GM12872 (cell line): ENCODE measurements around the gene CLTRN.

Source experiments
- TF ChIP-seq, protein P1 (sequence below): IDR thresholded peaks from 3 replicates; pipeline ENCODE4 v1.5.1; 2011; ENCODE audit warnings: low read depth, mild to moderate bottlenecking, low read length, moderate library complexity; ENCODE audit not compliant: insufficient read depth

Gene CLTRN

GRCh38 chrX:15674514-15674840 is 9.9 kb upstream of the CLTRN start:
- TF ChIP-seq, protein P1, sequence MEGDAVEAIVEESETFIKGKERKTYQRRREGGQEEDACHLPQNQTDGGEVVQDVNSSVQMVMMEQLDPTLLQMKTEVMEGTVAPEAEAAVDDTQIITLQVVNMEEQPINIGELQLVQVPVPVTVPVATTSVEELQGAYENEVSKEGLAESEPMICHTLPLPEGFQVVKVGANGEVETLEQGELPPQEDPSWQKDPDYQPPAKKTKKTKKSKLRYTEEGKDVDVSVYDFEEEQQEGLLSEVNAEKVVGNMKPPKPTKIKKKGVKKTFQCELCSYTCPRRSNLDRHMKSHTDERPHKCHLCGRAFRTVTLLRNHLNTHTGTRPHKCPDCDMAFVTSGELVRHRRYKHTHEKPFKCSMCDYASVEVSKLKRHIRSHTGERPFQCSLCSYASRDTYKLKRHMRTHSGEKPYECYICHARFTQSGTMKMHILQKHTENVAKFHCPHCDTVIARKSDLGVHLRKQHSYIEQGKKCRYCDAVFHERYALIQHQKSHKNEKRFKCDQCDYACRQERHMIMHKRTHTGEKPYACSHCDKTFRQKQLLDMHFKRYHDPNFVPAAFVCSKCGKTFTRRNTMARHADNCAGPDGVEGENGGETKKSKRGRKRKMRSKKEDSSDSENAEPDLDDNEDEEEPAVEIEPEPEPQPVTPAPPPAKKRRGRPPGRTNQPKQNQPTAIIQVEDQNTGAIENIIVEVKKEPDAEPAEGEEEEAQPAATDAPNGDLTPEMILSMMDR, result no peak

- TF ChIP-seq, protein P1, result no peak
Measured at GRCh38 chrX:15673970-15674369, 9.4 kb upstream of the CLTRN start.

GRCh38 chrX:15672881-15673280 is 8.3 kb upstream of the CLTRN start:
- TF ChIP-seq, protein P1, result no peak

- TF ChIP-seq, protein P1, result no peak
Measured at GRCh38 chrX:15663439-15663838, 1.2 kb downstream of the CLTRN start.

GRCh38 chrX:15653961-15654360 is 10.6 kb downstream of the CLTRN start:
- TF ChIP-seq, protein P1, result no peak

DNA sequence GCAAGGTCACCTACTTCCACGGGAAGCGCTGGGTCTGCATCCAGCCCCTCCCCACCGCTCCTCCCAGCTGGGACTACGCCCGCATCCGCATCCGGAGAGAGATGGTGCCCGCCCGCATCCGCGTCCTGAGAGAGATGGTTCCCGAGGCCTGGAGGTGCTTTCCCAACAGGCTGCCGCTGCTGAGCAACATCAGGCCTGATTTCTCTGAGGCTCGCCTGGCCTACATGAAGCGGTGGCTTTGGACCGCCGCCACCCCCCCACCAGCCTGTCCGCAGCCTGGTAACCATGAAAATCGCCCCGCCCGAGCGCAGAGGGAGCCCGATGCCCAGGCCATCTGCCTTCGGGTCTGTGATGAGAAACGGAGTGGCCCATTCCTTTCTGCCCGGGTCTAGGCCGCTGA is 18.1 kb downstream of the CLTRN start:
- TF ChIP-seq, protein P1, result no peak

- TF ChIP-seq, protein P1, result no peak
Measured at GRCh38 chrX:15646031-15646430, 18.6 kb downstream of the CLTRN start.

DNA sequence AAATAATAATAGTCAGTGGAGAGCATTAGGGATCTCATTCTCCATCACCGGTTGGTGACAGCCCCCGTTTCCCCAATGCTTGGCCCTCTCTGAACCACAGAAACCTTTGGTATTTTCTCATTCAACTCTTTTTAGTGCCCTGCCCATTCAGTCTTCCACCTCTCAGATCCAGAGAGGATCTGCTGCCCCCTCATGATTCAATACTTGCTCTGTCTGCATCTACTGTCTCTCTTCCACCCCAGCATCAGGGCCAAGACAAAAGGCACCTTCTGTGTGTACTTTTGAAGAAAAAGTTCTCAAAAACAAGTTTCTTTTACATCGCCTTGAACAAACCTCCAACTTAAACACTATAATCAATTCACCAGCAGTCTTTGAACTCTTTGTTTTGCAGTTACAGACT is 19.3 kb downstream of the CLTRN start:
- TF ChIP-seq, protein P1, result no peak
